Measurements from ENCODE around the gene WNT9B. TPM values are rescaled to one million over a fixed set of nuclear protein-coding genes. Genes with fewer than 3 reads are reported as not detected.
A peak's percentile ranks its signal among the peaks of the same experiment; 100 is the strongest.

Gene WNT9B
- total and polyA plus RNA-seq, 2 of the 13 experiments (the other 11 are each of a cell fraction or from before 2014, with no cell fraction given) = not detected

DNA sequence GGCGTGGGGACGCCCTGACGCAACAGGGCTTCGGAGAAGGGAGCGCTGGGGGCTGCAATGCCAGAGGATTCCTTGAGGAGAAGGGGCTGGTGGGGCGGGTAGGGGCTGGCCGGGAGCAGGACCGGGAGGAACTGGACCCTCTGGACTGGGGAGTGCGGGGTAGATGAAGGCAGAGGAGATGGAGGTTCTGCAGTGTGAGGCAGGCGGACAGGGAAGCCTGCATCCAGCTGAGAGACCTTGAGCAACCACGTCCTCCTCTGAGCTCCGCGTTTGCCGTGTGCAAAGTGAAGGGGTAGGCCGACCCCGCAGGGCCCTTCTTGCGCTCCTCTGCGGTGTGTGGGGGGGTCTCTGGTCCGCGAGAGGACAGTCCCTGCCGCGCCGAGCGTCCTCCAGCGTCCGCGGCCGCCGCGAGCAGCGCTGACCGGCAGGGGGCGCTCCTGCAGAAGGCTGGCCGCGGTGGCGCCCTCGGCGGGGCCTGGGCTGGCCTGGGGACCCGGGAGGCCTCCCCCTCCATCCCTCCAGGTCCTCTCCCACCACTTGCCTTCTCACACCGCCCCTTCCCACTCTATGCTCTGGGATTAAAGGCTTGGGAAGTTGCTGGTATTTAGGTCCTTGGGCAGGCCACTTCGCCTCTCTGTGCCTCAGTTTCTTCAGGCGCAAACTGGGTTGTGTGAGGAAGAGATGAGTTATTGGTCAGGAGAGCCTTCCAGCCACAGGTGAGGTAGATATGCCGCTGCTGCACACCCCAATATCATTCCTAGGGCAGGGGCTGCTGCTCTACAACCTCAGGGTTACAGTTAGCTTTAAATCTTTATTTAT, 9.6 kb upstream of the WNT9B start (continued):
- TF ChIP-seq, protein P1, sequence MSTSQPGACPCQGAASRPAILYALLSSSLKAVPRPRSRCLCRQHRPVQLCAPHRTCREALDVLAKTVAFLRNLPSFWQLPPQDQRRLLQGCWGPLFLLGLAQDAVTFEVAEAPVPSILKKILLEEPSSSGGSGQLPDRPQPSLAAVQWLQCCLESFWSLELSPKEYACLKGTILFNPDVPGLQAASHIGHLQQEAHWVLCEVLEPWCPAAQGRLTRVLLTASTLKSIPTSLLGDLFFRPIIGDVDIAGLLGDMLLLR (CRISPR knock-in tag; IDR thresholded peaks at IDR 0.05) = no peak
- TF ChIP-seq WIZ (CRISPR knock-in tag; IDR thresholded peaks at IDR 0.05) = no peak
- no peak; the same call in 1 of the 2 replicates for TF ChIP-seq MTA1 (CRISPR knock-in tag; IDR thresholded peaks at IDR 0.05; ENCODE audit: borderline replicate concordance)
- no peak for TF ChIP-seq HMG20B (CRISPR knock-in tag; conservative IDR thresholded peaks at IDR 0.05)
- no peak for TF ChIP-seq ZNF432 (CRISPR knock-in tag; IDR thresholded peaks at IDR 0.05; ENCODE audit: borderline replicate concordance)
- TF ChIP-seq NCOA2 (CRISPR knock-in tag; IDR thresholded peaks at IDR 0.05) = no peak
- TF ChIP-seq, protein P2, sequence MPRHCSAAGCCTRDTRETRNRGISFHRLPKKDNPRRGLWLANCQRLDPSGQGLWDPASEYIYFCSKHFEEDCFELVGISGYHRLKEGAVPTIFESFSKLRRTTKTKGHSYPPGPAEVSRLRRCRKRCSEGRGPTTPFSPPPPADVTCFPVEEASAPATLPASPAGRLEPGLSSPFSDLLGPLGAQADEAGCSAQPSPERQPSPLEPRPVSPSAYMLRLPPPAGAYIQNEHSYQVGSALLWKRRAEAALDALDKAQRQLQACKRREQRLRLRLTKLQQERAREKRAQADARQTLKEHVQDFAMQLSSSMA (CRISPR knock-in tag; IDR thresholded peaks at IDR 0.05) = 0 out of 2 replicates have a peak, but pooled peaks have one; percentile 61
- no peak for TF ChIP-seq EHMT2 (IDR thresholded peaks at IDR 0.05; ENCODE audit: borderline replicate concordance, low read depth, low read length)
- TF ChIP-seq KAT2B (IDR thresholded peaks at IDR 0.05; ENCODE audit: borderline replicate concordance, low read depth, low read length) = no peak
- TF ChIP-seq, protein P3, sequence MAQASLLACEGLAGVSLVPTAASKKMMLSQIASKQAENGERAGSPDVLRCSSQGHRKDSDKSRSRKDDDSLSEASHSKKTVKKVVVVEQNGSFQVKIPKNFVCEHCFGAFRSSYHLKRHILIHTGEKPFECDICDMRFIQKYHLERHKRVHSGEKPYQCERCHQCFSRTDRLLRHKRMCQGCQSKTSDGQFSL (CRISPR knock-in tag; IDR thresholded peaks at IDR 0.05) = peak; percentile 93
- no peak for TF ChIP-seq ZNF512B (CRISPR knock-in tag; IDR thresholded peaks at IDR 0.05; ENCODE audit: borderline replicate concordance)
- no peak for TF ChIP-seq HOXA5 (CRISPR knock-in tag; IDR thresholded peaks at IDR 0.05)
- TF ChIP-seq SIN3B (IDR thresholded peaks at IDR 0.05; ENCODE audit: low read length) = no peak
- no peak for TF ChIP-seq GLI4 (CRISPR knock-in tag; IDR thresholded peaks at IDR 0.05; ENCODE audit: borderline replicate concordance)
- peak; percentile 71; the same call in 1 of the 2 replicates for TF ChIP-seq ZNF691 (CRISPR knock-in tag; IDR thresholded peaks at IDR 0.05; ENCODE audit: borderline replicate concordance, low read depth)
- no peak for TF ChIP-seq ZNF672 (CRISPR knock-in tag; IDR thresholded peaks at IDR 0.05)
- TF ChIP-seq ISL2 (CRISPR knock-in tag; IDR thresholded peaks at IDR 0.05) = no peak
- no peak for TF ChIP-seq NFIC (IDR thresholded peaks at IDR 0.05; ENCODE audit: low read length)
- no peak for TF ChIP-seq HMGA1 (CRISPR knock-in tag; conservative IDR thresholded peaks at IDR 0.05)
- TF ChIP-seq ARNTL (CRISPR knock-in tag; IDR thresholded peaks at IDR 0.05) = no peak
- TF ChIP-seq NR2F6 (IDR thresholded peaks at IDR 0.05) = no peak
- no peak for TF ChIP-seq NR2F6 (CRISPR knock-in tag; IDR thresholded peaks at IDR 0.05)
- no peak for TF ChIP-seq ZNF580 (CRISPR knock-in tag; IDR thresholded peaks at IDR 0.05; ENCODE audit: borderline replicate concordance, low read depth)
- no peak for TF ChIP-seq MYPOP (CRISPR knock-in tag; IDR thresholded peaks at IDR 0.05)
